GM23338 (cell line): ENCODE data around the gene CBS. TPM values are rescaled to one million over a fixed set of nuclear protein-coding genes. Genes with fewer than 3 reads are reported as not detected.

Experiments
- ATAC-seq: fragments of 200-7000 bp; cut with Tn5 transposase; 3 replicates; pipeline ENCODE4 v1.9.1; 2020
- DNase-seq: peaks from one replicate; pipeline ENCODE4 v3.0.0-alpha.2; 2015; ENCODE audit warnings: low spot score
- H2AFZ ChIP-seq: fragments of 200-600 bp; sonication (generic); 2 replicates; pipeline ENCODE4 v1.8.0; 2016; ENCODE audit warnings: antibody characterized with exemption, mild to moderate bottlenecking, moderate library complexity
- H3F3A ChIP-seq: fragments of 200-600 bp; sonication (generic); replicated peaks from 2 replicates; pipeline ENCODE4 v1.8.0; 2017; ENCODE audit warnings: antibody characterized with exemption, mixed run types, low read depth
- H3K27ac ChIP-seq: fragments of 200-600 bp; sonication (generic); 2 replicates; pipeline ENCODE4 v1.6.1; 2016; ENCODE audit warnings: low read depth
- H3K27me3 ChIP-seq: fragments of 200-600 bp; sonication (generic); 2 replicates; pipeline ENCODE4 v1.8.0; 2016; ENCODE audit warnings: mild to moderate bottlenecking, mixed run types, moderate library complexity; ENCODE audit not compliant: insufficient read depth
- H3K36me3 ChIP-seq: fragments of 200-600 bp; sonication (generic); 2 replicates; pipeline ENCODE4 v1.8.0; 2016; ENCODE audit warnings: mild to moderate bottlenecking; ENCODE audit not compliant: insufficient read depth
- H3K4me1 ChIP-seq: fragments of 200-600 bp; sonication (generic); 2 replicates; pipeline ENCODE4 v1.8.0; 2016; ENCODE audit warnings: mild to moderate bottlenecking, moderate library complexity; ENCODE audit not compliant: insufficient read depth
- H3K4me2 ChIP-seq: fragments of 200-600 bp; sonication (generic); 2 replicates; pipeline ENCODE4 v1.7.1; 2017; ENCODE audit warnings: mixed run types
- H3K4me3 ChIP-seq: fragments of 200-600 bp; sonication (generic); 2 replicates; pipeline ENCODE4 v1.6.1; 2016; ENCODE audit warnings: mixed run types
- H3K79me2 ChIP-seq: fragments of 200-600 bp; sonication (generic); replicated peaks from 2 replicates; pipeline ENCODE4 v1.8.0; 2017; ENCODE audit warnings: mild to moderate bottlenecking; ENCODE audit not compliant: insufficient read depth
- H3K9me2 ChIP-seq: fragments of 200-600 bp; sonication (generic); 2 replicates; pipeline ENCODE4 v1.8.0; 2017; ENCODE audit not compliant: insufficient read depth
- H4K20me1 ChIP-seq: fragments of 200-600 bp; sonication (generic); replicated peaks from 2 replicates; pipeline ENCODE4 v1.8.0; 2017; ENCODE audit warnings: mild to moderate bottlenecking; ENCODE audit not compliant: insufficient read depth
- H3K27ac Mint-ChIP-seq: 2 replicates; pipeline ENCODE4 v1.8.0; 2020; ENCODE audit warnings: inconsistent platforms, mild to moderate bottlenecking, moderate library complexity, mixed read lengths
- H3K27me3 Mint-ChIP-seq: 3 replicates; pipeline ENCODE4 v1.8.0; 2022; ENCODE audit warnings: low read depth, mild to moderate bottlenecking, moderate library complexity, mixed read lengths, inconsistent platforms; ENCODE audit not compliant: insufficient read depth, poor library complexity
- H3K36me3 Mint-ChIP-seq: 3 replicates; pipeline ENCODE4 v1.8.0; 2021; ENCODE audit warnings: low read depth, mild to moderate bottlenecking, inconsistent platforms, moderate library complexity, mixed read lengths
- H3K4me1 Mint-ChIP-seq: 3 replicates; pipeline ENCODE4 v1.8.0; 2020; ENCODE audit warnings: mild to moderate bottlenecking, inconsistent platforms, mixed read lengths
- H3K4me3 Mint-ChIP-seq: 3 replicates; pipeline ENCODE4 v1.8.0; 2021; ENCODE audit warnings: moderate library complexity, mild to moderate bottlenecking, inconsistent platforms, mixed read lengths
- H3K9me3 Mint-ChIP-seq: 3 replicates; pipeline ENCODE4 v1.8.0; 2020; ENCODE audit warnings: moderate library complexity, mild to moderate bottlenecking, inconsistent platforms, mixed read lengths
- CREB1 ChIP-seq: fragments of 250-450 bp; sonication (Bioruptor Pico); IDR thresholded peaks from 2 replicates; pipeline ENCODE4 v1.5.0; 2020; ENCODE audit warnings: low read depth, mild to moderate bottlenecking, moderate library complexity
- ETS1 ChIP-seq: IDR thresholded peaks from 2 replicates; pipeline ENCODE4 v1.6.1; 2016; ENCODE audit warnings: antibody characterized with exemption
- EZH2 ChIP-seq: fragments of 200-600 bp; sonication (generic); IDR thresholded peaks from one replicate; pipeline ENCODE4 v1.8.0; 2017; ENCODE audit warnings: antibody characterized with exemption, mild to moderate bottlenecking, low read depth; ENCODE audit not compliant: unreplicated experiment
- EZH2phosphoT487 ChIP-seq: fragments of 200-600 bp; sonication (generic); IDR thresholded peaks from one replicate; pipeline ENCODE4 v1.8.1; 2018; ENCODE audit warnings: antibody characterized with exemption; ENCODE audit not compliant: unreplicated experiment
- JUNB ChIP-seq: IDR thresholded peaks from one replicate; pipeline ENCODE4 v1.6.1; 2016; ENCODE audit warnings: antibody characterized with exemption; ENCODE audit not compliant: unreplicated experiment
- NANOG ChIP-seq: IDR thresholded peaks from 2 replicates; pipeline ENCODE4 v1.6.1; 2016; ENCODE audit warnings: antibody characterized with exemption, borderline replicate concordance
- POLR2AphosphoS5 ChIP-seq: IDR thresholded peaks from 2 replicates; pipeline ENCODE4 v1.6.1; 2016; ENCODE audit warnings: antibody characterized with exemption, low read depth
- REST ChIP-seq: IDR thresholded peaks from one replicate; pipeline ENCODE4 v1.6.1; 2018; ENCODE audit warnings: antibody characterized with exemption; ENCODE audit not compliant: unreplicated experiment
- STAT1 ChIP-seq: IDR thresholded peaks from one replicate; pipeline ENCODE4 v1.6.1; 2016; ENCODE audit warnings: antibody characterized with exemption; ENCODE audit not compliant: unreplicated experiment
- ZNF114 ChIP-seq: fragments of 250-450 bp; sonication (Bioruptor Pico); IDR thresholded peaks from 2 replicates; pipeline ENCODE4 v1.5.0; 2020; ENCODE audit warnings: mild to moderate bottlenecking, moderate library complexity
- ZNF331 ChIP-seq: fragments of 250-450 bp; sonication (Bioruptor Pico); IDR thresholded peaks from 2 replicates; pipeline ENCODE4 v1.5.0; 2020; ENCODE audit warnings: low read depth, mild to moderate bottlenecking, moderate library complexity
- ZNF462 ChIP-seq: fragments of 250-450 bp; sonication (Bioruptor Pico); IDR thresholded peaks from 2 replicates; pipeline ENCODE4 v1.5.0; 2020; ENCODE audit warnings: mild to moderate bottlenecking, moderate library complexity
- polyA plus RNA-seq: library from polyadenylated mRNA; unstranded; fragments of >200 nt; fragmentation: Nextera tagmentation; extraction: Ambion mirVana; gene quantifications from 2 replicates; pipeline ENCODE4 v1.2.1, GENCODE V29; 2016
- total RNA-seq: library from RNA; depleted of rRNA; stranded (reverse); fragments of >200 nt; shearing (Covaris generic); gene quantifications from 2 replicates; pipeline ENCODE4 v1.2.3, GENCODE V29; 2014

CBS gene
- total and polyA plus RNA-seq, 2 experiments from 2014 or later: 421 to 861 TPM

- TF ChIP-seq REST (no peak), NANOG (no peak), CREB1 (CRISPR knock-in tag) (no peak)
Measured at GRCh38 chr21:43018519-43018918, 57.1 kb downstream of the CBS start (continued).

DNA sequence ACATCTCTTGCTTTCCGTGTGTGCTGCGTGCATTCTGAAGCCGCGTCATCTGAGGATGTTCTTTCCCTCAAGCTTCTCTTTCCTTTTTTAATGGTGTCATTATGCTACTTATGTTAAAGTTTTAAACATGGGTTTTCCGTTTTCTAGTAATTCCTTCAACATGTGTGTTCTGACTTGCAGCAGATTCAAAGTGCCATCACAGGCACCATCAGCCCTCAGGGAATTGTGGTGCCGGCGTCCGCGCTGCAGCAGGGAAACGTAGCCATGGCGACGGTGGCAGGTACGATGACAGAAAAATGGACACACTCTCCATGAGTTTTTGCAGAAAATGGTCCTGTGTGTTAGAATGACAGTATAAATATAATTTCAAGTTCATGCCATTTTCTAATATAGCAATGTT, 58.9 kb downstream of the CBS start:
- peaks cover 21% of the 10 kb centered on the region; the same call in 1 of the 2 replicates for H3K36me3 ChIP-seq
- no peaks in the 10 kb centered on the region for H3K9me3 Mint-ChIP-seq
- no peak for TF ChIP-seq ZNF331
- no peak for TF ChIP-seq STAT1
- no peak for TF ChIP-seq EZH2
- TF ChIP-seq ZNF114: no peak
- no peak for TF ChIP-seq ETS1
- TF ChIP-seq CREB1 (CRISPR knock-in tag): no peak
- TF ChIP-seq NANOG: no peak
- TF ChIP-seq EZH2phosphoT487: no peak
- TF ChIP-seq JUNB: no peak
- no peak for TF ChIP-seq POLR2AphosphoS5
- no peak for TF ChIP-seq ZNF462 (CRISPR knock-in tag)

More for the DNA sequence above, 58.9 kb downstream of the CBS start:
- no peak for ATAC-seq
- Histone ChIP-seq H4K20me1 (no peaks in the 10 kb centered on the region), H3K79me2 (no peaks in the 10 kb centered on the region; the same call in 1 of the 2 replicates), H3K4me1 (no peaks in the 10 kb centered on the region), H3K4me2 (no peak overlapping the region), H3K9me2 (no peaks in the 10 kb centered on the region), H3K27me3 (no peaks in the 10 kb centered on the region), H2AFZ (no peak overlapping the region), H3F3A (peaks cover 8% of the 10 kb centered on the region; the same call in 1 of the 2 replicates), H3K4me3 (no peak overlapping the region), H3K27ac (0 out of 2 replicates have a peak overlapping the region, but pooled peaks have one; percentile 45)
- DNase-seq: no peak
- Mint-ChIP-seq H3K27me3 (peaks cover 9% of the 10 kb centered on the region), H3K4me3 (no peak overlapping the region), H3K4me1 (no peaks in the 10 kb centered on the region), H3K27ac (no peak overlapping the region), H3K36me3 (peaks cover 50% of the 10 kb centered on the region)
